ENCODE results near the gene ENOX1. TPM values are rescaled to one million over a fixed set of nuclear protein-coding genes. Genes with fewer than 3 reads are reported as not detected.

Gene ENOX1
- total and polyA plus RNA-seq, 7 donors = 0.23 to 20.2 (median 11.1) TPM

- intact Hi-C loops (cut with DNase I) = no loop called here
- Histone ChIP-seq H3K4me3 (no peak overlapping the region), H3K27ac (no peak overlapping the region), H3K9me3 (no peaks in the 10 kb centered on the region), H3K36me3 (no peaks in the 10 kb centered on the region), H3K27me3 (no peaks in the 10 kb centered on the region), H3K4me1 (peaks cover 0 to under 1% (median 0%) of the 10 kb centered on the region in 4 donors)
- no peak for TF ChIP-seq POLR2AphosphoS5 (IDR thresholded peaks at IDR 0.05)
- no peak for TF ChIP-seq POLR2A (IDR thresholded peaks at IDR 0.05)
- TF ChIP-seq CTCF (IDR thresholded peaks at IDR 0.05) = no peak
- TF ChIP-seq EP300 (IDR thresholded peaks at IDR 0.05) = no peak
- no peak for DNase-seq
- WGBS, 2 donors = 86 to 90% methylated on average over 3 of the region's 3 CpGs
These were observed 129.3 kb downstream of the ENOX1 start for GRCh38 chr13:43657485-43657884.

GRCh38 chr13:43653980-43654379, 132.8 kb downstream of the ENOX1 start:
- 94 to 97% methylated on average over 1 of the region's 1 CpG for WGBS, 2 donors
- Histone ChIP-seq H3K36me3 (no peaks in the 10 kb centered on the region), H3K9me3 (no peaks in the 10 kb centered on the region), H3K27me3 (no peaks in the 10 kb centered on the region), H3K4me3 (no peak overlapping the region), H3K4me1 (peaks cover 0 to 4% (median 0%) of the 10 kb centered on the region in 4 donors), H3K27ac (no peak overlapping the region)
- DNase-seq = no peak
- TF ChIP-seq CTCF (IDR thresholded peaks at IDR 0.05) (no peak), POLR2A (IDR thresholded peaks at IDR 0.05) (no peak), POLR2AphosphoS5 (IDR thresholded peaks at IDR 0.05) (no peak)
- intact Hi-C loops (cut with DNase I) = no loop called here

GRCh38 chr13:43653395-43653794, 133.4 kb downstream of the ENOX1 start:
- intact Hi-C loops (cut with DNase I) = no loop called here
- no peak overlapping the region for H3K27ac ChIP-seq
- TF ChIP-seq EP300 (IDR thresholded peaks at IDR 0.05) (no peak), POLR2A (IDR thresholded peaks at IDR 0.05) (no peak)
- no peak for DNase-seq
- H3K27me3 ChIP-seq = no peaks in the 10 kb centered on the region
- H3K4me3 ChIP-seq = no peak overlapping the region
- no peaks in the 10 kb centered on the region for H3K9me3 ChIP-seq
- peaks cover 0 to 4% (median 0%) of the 10 kb centered on the region in 4 donors for H3K4me1 ChIP-seq
- H3K36me3 ChIP-seq = no peaks in the 10 kb centered on the region
- 93 to 94% methylated on average over 1 of the region's 1 CpG for WGBS, 2 donors

GRCh38 chr13:43652760-43653159, 134.0 kb downstream of the ENOX1 start:
- Histone ChIP-seq H3K4me1 (peaks cover 0 to 4% (median 0%) of the 10 kb centered on the region in 4 donors), H3K36me3 (no peaks in the 10 kb centered on the region), H3K27me3 (no peaks in the 10 kb centered on the region), H3K9me3 (no peaks in the 10 kb centered on the region), H3K4me3 (no peak overlapping the region), H3K27ac (no peak overlapping the region)
- TF ChIP-seq CTCF (IDR thresholded peaks at IDR 0.05) (no peak), EP300 (IDR thresholded peaks at IDR 0.05) (no peak), POLR2AphosphoS5 (IDR thresholded peaks at IDR 0.05) (no peak), POLR2A (IDR thresholded peaks at IDR 0.05) (no peak)
- DNase-seq = no peak
- WGBS, 2 donors = 92 to 97% methylated on average over 3 of the region's 3 CpGs
- intact Hi-C loops (cut with DNase I) = no loop called here

- intact Hi-C loops (cut with DNase I) = no loop called here
- Histone ChIP-seq H3K27me3 (no peaks in the 10 kb centered on the region), H3K36me3 (no peaks in the 10 kb centered on the region), H3K4me1 (peaks cover 0 to 4% (median 0%) of the 10 kb centered on the region in 4 donors), H3K4me3 (no peak overlapping the region), H3K9me3 (no peaks in the 10 kb centered on the region), H3K27ac (no peak overlapping the region)
- no peak for DNase-seq
- TF ChIP-seq EP300 (IDR thresholded peaks at IDR 0.05) = no peak
- 84 to 88% methylated on average over 4 of the region's 4 CpGs for WGBS, 2 donors
These were observed 135.9 kb downstream of the ENOX1 start for GRCh38 chr13:43650882-43651281.

GRCh38 chr13:43648733-43649132, 138.0 kb downstream of the ENOX1 start:
- H3K4me1 ChIP-seq = peaks cover 0 to 4% (median 0%) of the 10 kb centered on the region in 4 donors
- no peaks in the 10 kb centered on the region for H3K36me3 ChIP-seq
- intact Hi-C loops (cut with DNase I) = no loop called here
- H3K4me3 ChIP-seq = no peak overlapping the region
- TF ChIP-seq POLR2A (IDR thresholded peaks at IDR 0.05) (no peak), CTCF (IDR thresholded peaks at IDR 0.05) (no peak), POLR2AphosphoS5 (IDR thresholded peaks at IDR 0.05) (no peak), EP300 (IDR thresholded peaks at IDR 0.05) (no peak)
- 88 to 92% methylated on average over 5 of the region's 5 CpGs for WGBS, 2 donors
- no peaks in the 10 kb centered on the region for H3K27me3 ChIP-seq
- H3K9me3 ChIP-seq = no peaks in the 10 kb centered on the region
- H3K27ac ChIP-seq = no peak overlapping the region
- DNase-seq = no peak
